ENCODE data around the gene SYCE3. TPM values are rescaled to one million over a fixed set of nuclear protein-coding genes. Genes with fewer than 3 reads are reported as not detected.

Gene SYCE3
- total RNA-seq, 1 experiment from 2014 or later = 1.3 TPM

DNA sequence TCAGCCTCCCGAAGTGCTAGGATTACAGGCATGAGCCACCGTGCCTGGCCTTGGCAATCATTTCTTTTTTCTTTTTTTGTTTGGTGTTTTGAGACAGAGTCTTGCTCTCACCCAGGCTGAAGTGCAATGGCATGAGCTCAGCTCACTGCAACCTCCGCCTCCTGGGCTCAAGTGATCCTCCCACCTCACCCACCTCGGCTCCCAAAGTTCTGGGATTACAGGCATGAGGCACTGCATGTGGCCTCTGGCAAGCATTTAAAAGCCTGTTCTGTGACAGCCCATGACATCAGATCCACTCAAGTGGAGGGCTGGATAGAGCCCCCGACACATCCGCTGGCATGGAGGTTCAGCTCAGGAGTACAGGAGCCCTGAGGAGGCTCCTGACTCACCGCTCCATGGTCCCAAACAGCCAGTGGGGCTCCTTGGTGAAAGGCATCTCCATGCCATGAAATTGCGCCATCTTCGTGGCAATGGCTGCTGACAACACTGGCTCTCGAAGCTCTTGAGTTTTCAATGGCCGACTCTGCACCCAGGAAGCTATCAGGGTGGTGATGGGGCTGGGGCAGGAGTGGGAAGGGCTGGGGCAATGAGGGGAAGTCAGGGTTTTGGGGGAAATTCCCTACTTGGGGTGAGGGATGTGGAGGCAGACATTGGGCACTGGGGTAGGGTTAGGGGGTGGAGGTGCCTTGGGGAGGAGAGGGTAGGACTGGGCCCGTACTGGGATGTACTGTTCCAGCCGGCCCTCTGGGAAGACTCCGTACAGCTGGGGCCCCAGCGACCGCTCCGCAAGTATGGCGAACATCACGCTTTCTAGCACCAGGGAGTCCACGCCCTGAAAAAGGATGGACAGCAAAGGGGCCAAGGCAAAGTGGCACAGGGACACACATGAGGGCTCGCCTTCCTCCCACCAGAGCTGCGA is 18.6 kb upstream of the SYCE3 start:
- ChIA-PET CTCF (no interaction called here), POLR2A (ENCODE audit: unreplicated experiment) (no interaction called here)
- H4K20me1 ChIP-seq (ENCODE audit: low read length) = no peaks in the 10 kb centered on the region
- TF ChIP-seq, protein P1, sequence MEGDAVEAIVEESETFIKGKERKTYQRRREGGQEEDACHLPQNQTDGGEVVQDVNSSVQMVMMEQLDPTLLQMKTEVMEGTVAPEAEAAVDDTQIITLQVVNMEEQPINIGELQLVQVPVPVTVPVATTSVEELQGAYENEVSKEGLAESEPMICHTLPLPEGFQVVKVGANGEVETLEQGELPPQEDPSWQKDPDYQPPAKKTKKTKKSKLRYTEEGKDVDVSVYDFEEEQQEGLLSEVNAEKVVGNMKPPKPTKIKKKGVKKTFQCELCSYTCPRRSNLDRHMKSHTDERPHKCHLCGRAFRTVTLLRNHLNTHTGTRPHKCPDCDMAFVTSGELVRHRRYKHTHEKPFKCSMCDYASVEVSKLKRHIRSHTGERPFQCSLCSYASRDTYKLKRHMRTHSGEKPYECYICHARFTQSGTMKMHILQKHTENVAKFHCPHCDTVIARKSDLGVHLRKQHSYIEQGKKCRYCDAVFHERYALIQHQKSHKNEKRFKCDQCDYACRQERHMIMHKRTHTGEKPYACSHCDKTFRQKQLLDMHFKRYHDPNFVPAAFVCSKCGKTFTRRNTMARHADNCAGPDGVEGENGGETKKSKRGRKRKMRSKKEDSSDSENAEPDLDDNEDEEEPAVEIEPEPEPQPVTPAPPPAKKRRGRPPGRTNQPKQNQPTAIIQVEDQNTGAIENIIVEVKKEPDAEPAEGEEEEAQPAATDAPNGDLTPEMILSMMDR (conservative IDR thresholded peaks at IDR 0.05; ENCODE audit: low read depth, low read length) = no peak
- TF ChIP-seq EZH2 (IDR thresholded peaks at IDR 0.05; ENCODE audit: low read length, unreplicated experiment) (no peak), EZH2phosphoT487 (IDR thresholded peaks at IDR 0.05; ENCODE audit: borderline replicate concordance, low read length) (no peak)
- intact Hi-C loops (cut with micrococcal nuclease) = loop anchor here (5.0 kb wide), 1 partner anchor 111 kb away; no protein-coding TSS in a partner anchor
- H2AFZ ChIP-seq (ENCODE audit: low read length) = peak overlapping the region; percentile 97; the same call in 1 of the 2 replicates
- no peak overlapping the region for H3K27ac ChIP-seq (ENCODE audit: low read length)
- H3K4me1 ChIP-seq (ENCODE audit: insufficient read depth, low read length) = peaks cover 5% of the 10 kb centered on the region
- BruUV-seq (replicated peaks) = TSS peak; percentile 48
- ATAC-seq (no peak), DNase-seq (no peak)
- H3K36me3 ChIP-seq (ENCODE audit: low read depth, low read length) = no peaks in the 10 kb centered on the region
- no peaks in the 10 kb centered on the region for H3K9me3 ChIP-seq (ENCODE audit: low read length)
- H3K27me3 ChIP-seq (ENCODE audit: low read length) = no peaks in the 10 kb centered on the region
- H3K4me2 ChIP-seq (ENCODE audit: low read length) = peak overlapping the region; percentile 84
- H3K9me2 ChIP-seq (replicated peaks; ENCODE audit: low read length) = no peaks in the 10 kb centered on the region
- H3K9ac ChIP-seq (ENCODE audit: low read length) = peak overlapping the region; percentile 97
- peak overlapping the region; percentile 77 for H3K4me3 ChIP-seq (ENCODE audit: low read length)
- peaks cover 18% of the 10 kb centered on the region for H3K79me2 ChIP-seq (ENCODE audit: low read length)
- H3F3A ChIP-seq (ENCODE audit: low read length, unreplicated experiment) = no peaks in the 10 kb centered on the region

- H4K20me1 ChIP-seq (ENCODE audit: low read length) = no peaks in the 10 kb centered on the region
- TF ChIP-seq, protein P1 (conservative IDR thresholded peaks at IDR 0.05; ENCODE audit: low read depth, low read length) = no peak
- TF ChIP-seq EZH2phosphoT487 (IDR thresholded peaks at IDR 0.05; ENCODE audit: borderline replicate concordance, low read length) = no peak
- no peak for TF ChIP-seq EZH2 (IDR thresholded peaks at IDR 0.05; ENCODE audit: low read length, unreplicated experiment)
- no TSS peak for BruUV-seq (replicated peaks)
- H3K79me2 ChIP-seq (ENCODE audit: low read length) = peaks cover 18% of the 10 kb centered on the region
- ATAC-seq (no peak), DNase-seq (no peak)
- intact Hi-C loops (cut with micrococcal nuclease) = loop anchor here (5.0 kb wide), 1 partner anchor 113 kb away; no protein-coding TSS in a partner anchor
- no peaks in the 10 kb centered on the region for H3K9me2 ChIP-seq (replicated peaks; ENCODE audit: low read length)
- H2AFZ ChIP-seq (ENCODE audit: low read length) = no peak overlapping the region
- H3K4me3 ChIP-seq (ENCODE audit: low read length) = no peak overlapping the region
- POLR2A ChIA-PET (ENCODE audit: unreplicated experiment) = no interaction called here
- no peak overlapping the region for H3K4me2 ChIP-seq (ENCODE audit: low read length)
- no peaks in the 10 kb centered on the region for H3K9me3 ChIP-seq (ENCODE audit: low read length)
- CTCF ChIA-PET = no interaction called here
- H3K36me3 ChIP-seq (ENCODE audit: low read depth, low read length) = no peaks in the 10 kb centered on the region
- no peak overlapping the region for H3K9ac ChIP-seq (ENCODE audit: low read length)
- H3K4me1 ChIP-seq (ENCODE audit: insufficient read depth, low read length) = peaks cover 5% of the 10 kb centered on the region
- H3K27ac ChIP-seq (ENCODE audit: low read length) = no peak overlapping the region
- no peaks in the 10 kb centered on the region for H3K27me3 ChIP-seq (ENCODE audit: low read length)
- no peaks in the 10 kb centered on the region for H3F3A ChIP-seq (ENCODE audit: low read length, unreplicated experiment)
Measured at GRCh38 chr22:50579752-50580151, 17.0 kb upstream of the SYCE3 start.

- H3K9me3 ChIP-seq (ENCODE audit: low read length) = no peaks in the 10 kb centered on the region
- ATAC-seq = no peak
- H3K79me2 ChIP-seq (ENCODE audit: low read length) = peaks cover 18% of the 10 kb centered on the region
- no peak overlapping the region for H3K27ac ChIP-seq (ENCODE audit: low read length)
- H4K20me1 ChIP-seq (ENCODE audit: low read length) = no peaks in the 10 kb centered on the region
- H3K4me1 ChIP-seq (ENCODE audit: insufficient read depth, low read length) = peaks cover 5% of the 10 kb centered on the region
- H3K36me3 ChIP-seq (ENCODE audit: low read depth, low read length) = no peaks in the 10 kb centered on the region
- TF ChIP-seq EZH2phosphoT487 (IDR thresholded peaks at IDR 0.05; ENCODE audit: borderline replicate concordance, low read length) = no peak
- no peak for TF ChIP-seq EZH2 (IDR thresholded peaks at IDR 0.05; ENCODE audit: low read length, unreplicated experiment)
- TF ChIP-seq, protein P1 (conservative IDR thresholded peaks at IDR 0.05; ENCODE audit: low read depth, low read length) = no peak
- ChIA-PET POLR2A (ENCODE audit: unreplicated experiment) (no interaction called here), CTCF (no interaction called here)
- H3K4me3 ChIP-seq (ENCODE audit: low read length) = no peak overlapping the region
- no TSS peak for BruUV-seq (replicated peaks)
- H3K9ac ChIP-seq (ENCODE audit: low read length) = no peak overlapping the region
- no peak for DNase-seq
- H3K27me3 ChIP-seq (ENCODE audit: low read length) = no peaks in the 10 kb centered on the region
- intact Hi-C loops (cut with micrococcal nuclease) = no loop called here
- H3F3A ChIP-seq (ENCODE audit: low read length, unreplicated experiment) = no peaks in the 10 kb centered on the region
- no peak overlapping the region for H3K4me2 ChIP-seq (ENCODE audit: low read length)
- no peaks in the 10 kb centered on the region for H3K9me2 ChIP-seq (replicated peaks; ENCODE audit: low read length)
- H2AFZ ChIP-seq (ENCODE audit: low read length) = no peak overlapping the region
Measured at GRCh38 chr22:50578776-50579310, 16.1 kb upstream of the SYCE3 start.
